Epithelial cell of proximal tubule (primary cell): ENCODE results near the gene DLK1. TPM values are rescaled to one million over a fixed set of nuclear protein-coding genes. Genes with fewer than 3 reads are reported as not detected.

Experiments
- DNase-seq: peaks from one replicate; pipeline ENCODE4 v3.0.0-alpha.2; 2011; ENCODE audit warnings: low read depth
- H3K4me3 ChIP-seq: 2 replicates; pipeline ENCODE4 v1.5.1; 2011; ENCODE audit warnings: low read depth, mild to moderate bottlenecking, low read length
- CTCF ChIP-seq: conservative IDR thresholded peaks from 2 replicates; pipeline ENCODE4 v1.5.1; 2012; ENCODE audit warnings: low read depth, mild to moderate bottlenecking, low read length
- total RNA-seq: library from RNA; depleted of rRNA; stranded (reverse); fragments of >200 nt; gene quantifications from 2 replicates; pipeline ENCODE4 v1.2.3, GENCODE V29; 2015

Gene DLK1
- total RNA-seq, 1 donor from 2014 or later: not detected

- no peak for DNase-seq
- H3K4me3 ChIP-seq: no peak overlapping the region
- no peak for TF ChIP-seq CTCF
These were observed 56.0 kb downstream of the DLK1 start for GRCh38 chr14:100782516-100783320.

GRCh38 chr14:100783630-100784370 lies 57.1 kb downstream of the DLK1 start:
- no peak overlapping the region for H3K4me3 ChIP-seq
- TF ChIP-seq CTCF: no peak
- DNase-seq: no peak

- H3K4me3 ChIP-seq: no peak overlapping the region
- no peak for DNase-seq
- TF ChIP-seq CTCF: no peak
These were observed 58.0 kb downstream of the DLK1 start for GRCh38 chr14:100784523-100785337.

- no peak overlapping the region for H3K4me3 ChIP-seq
- DNase-seq: no peak
- no peak for TF ChIP-seq CTCF
These were observed 58.6 kb downstream of the DLK1 start for GRCh38 chr14:100785338-100785615.

GRCh38 chr14:100785626-100786025 lies 58.9 kb downstream of the DLK1 start:
- H3K4me3 ChIP-seq: no peak overlapping the region
- TF ChIP-seq CTCF: no peak
- DNase-seq: no peak

- TF ChIP-seq CTCF: no peak
- no peak overlapping the region for H3K4me3 ChIP-seq
- no peak for DNase-seq
These were observed 59.4 kb downstream of the DLK1 start for GRCh38 chr14:100786131-100786530.
